ENCODE measurements around the gene SYNGR2.

The SYNGR2 gene

GRCh38 chr17:78168242-78168902 is at the start of gene SYNGR2:
TSS of gene SYNGR2 (plus strand) at chr17:78168581. CDS start at chr17:78168617, 36 bp downstream.
- peak; percentile 25 for DNase-seq (ENCODE audit: low read depth)

DNA sequence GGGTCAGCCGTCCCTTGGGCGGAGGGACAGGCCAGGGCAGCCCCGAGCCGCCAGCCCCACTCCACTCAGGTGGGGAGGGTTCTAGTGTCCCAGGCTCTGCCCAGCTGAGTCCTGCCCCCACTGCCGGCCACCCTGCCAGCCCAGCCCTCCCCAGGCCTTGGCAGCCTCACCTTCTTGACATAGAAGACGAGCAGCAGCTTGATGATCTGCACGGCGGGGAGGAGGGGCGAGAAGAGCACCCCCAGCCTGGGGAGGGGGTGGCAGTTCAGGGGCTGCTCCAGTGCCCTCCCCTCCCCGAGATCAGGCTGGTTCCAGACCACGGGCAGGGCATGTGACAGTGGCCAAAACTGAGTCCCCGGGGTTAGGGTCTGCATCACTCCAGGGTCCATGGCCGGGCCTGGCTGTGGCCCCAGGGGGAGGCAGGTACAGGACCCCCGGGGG is 49.6 kb upstream of the SYNGR2 start:
- DNase-seq (ENCODE audit: low read depth), result no peak

- DNase-seq (ENCODE audit: low read depth), result no peak
Measured at GRCh38 chr17:78120537-78120936, 47.8 kb upstream of the SYNGR2 start.

GRCh38 chr17:78120971-78121800 is 47.2 kb upstream of the SYNGR2 start:
- no peak for DNase-seq (ENCODE audit: low read depth)

DNA sequence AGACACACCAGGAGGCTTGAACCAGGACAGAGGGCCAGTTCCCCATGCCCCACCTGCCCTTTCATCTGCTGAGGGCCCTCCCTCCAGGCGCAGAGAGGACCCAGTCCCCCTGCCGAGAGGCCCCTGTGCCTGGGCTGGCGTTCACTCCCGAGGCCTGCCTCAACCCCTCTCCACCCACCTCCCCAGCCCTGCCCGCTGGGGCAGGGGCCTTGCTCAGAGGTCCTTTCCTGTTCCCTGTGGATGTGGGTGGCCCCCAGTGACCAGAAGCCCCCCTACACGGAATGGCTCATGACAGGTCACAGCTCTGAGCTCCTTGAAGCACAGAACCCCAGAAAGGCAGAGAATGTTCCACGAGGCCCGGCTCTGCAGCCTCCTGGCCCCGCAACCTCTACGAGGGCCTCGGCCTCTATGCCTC is 46.6 kb upstream of the SYNGR2 start:
- no peak for DNase-seq (ENCODE audit: low read depth)

DNA sequence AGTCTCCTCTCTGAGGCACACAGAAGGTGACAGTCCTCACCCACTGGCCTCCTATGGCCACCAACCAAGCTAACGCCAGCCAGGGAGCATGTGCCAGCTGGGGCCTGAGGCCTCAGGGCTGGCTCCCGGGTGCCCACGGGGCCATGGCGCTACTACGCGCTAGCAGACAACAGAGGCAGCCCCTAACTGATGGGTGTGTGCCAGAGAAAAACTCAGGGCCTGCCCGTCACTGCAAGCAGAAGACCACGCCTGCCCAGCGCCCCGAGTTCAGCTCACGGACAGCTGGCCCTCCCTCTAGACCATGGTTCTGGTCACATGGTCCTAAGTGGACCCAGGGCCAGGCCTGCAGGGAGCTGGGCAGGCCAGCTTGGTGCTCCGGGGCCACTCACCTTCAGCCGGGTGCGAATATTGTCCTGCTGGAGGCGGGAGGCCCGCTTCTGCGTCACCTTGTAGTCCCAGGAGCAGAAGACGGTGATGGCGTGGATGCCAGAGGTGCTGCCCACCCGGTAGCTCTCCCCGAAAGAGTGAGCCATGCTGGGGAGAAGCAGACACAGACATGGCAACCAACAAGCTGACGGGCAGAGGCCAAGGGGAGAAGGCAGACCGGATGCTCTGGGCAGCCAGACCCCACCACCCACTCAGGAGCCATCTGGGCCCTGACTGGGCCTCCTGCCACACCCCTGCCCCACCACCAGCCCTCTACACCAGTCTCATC is 46.0 kb upstream of the SYNGR2 start:
- DNase-seq (ENCODE audit: low read depth), result no peak

DNA sequence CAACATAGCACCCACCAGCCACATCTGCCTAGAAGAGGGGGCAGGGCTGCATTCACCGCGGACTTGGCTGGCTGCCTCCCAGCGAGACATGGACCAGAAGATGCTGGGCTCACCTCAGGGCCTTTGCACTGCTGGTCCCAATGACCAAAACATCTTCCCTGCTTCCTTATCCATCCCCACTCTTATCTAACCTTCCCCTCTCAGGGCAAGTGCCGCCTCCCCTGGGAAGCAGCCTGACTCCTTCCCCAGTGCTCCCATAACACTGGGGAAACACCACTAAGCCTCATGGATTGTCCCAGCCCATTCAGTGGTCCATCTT is 45.5 kb upstream of the SYNGR2 start:
- DNase-seq (ENCODE audit: low read depth), result no peak

- no peak for DNase-seq (ENCODE audit: low read depth)
Measured at GRCh38 chr17:78123258-78123929, 45.0 kb upstream of the SYNGR2 start.

DNA sequence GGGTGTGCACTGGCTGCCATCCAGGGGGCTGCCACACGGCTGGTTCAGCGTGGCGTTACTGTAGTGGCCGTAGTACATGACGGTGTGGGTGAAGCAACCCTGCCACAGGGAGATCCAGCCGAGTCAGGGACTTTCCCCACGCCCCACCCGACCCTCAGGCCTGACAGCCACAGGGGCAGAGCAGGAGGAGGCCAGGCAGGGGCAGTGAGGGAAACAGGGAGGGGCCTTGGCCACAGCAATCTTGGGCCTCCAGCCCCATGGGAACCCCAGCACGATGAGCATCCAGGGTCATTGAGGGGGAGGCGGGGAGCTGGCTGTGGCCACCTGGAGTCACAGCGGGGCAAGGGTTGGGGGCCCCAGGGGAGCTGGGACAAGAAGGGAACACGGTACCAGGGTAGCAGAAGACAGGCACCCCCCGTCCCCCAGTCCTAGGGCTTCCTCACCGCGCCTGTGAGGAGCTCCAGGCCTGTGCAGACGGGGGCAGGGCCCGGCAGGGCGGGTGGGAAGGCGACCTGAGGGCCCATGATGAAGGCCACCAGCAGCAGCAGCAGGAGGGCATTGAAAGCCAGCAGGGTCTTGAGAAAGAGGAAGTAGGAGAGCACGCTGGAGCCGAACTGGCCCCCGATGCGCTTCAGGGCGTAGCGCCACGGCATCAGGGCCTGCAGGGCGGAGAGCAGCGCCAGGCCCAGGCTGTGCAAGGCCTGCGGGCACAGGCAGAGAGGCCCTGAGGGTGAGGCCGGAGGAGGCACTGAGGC is 44.1 kb upstream of the SYNGR2 start:
- no peak for DNase-seq (ENCODE audit: low read depth)

- no peak for DNase-seq (ENCODE audit: low read depth)
Measured at GRCh38 chr17:78124836-78125137, 43.6 kb upstream of the SYNGR2 start.

DNA sequence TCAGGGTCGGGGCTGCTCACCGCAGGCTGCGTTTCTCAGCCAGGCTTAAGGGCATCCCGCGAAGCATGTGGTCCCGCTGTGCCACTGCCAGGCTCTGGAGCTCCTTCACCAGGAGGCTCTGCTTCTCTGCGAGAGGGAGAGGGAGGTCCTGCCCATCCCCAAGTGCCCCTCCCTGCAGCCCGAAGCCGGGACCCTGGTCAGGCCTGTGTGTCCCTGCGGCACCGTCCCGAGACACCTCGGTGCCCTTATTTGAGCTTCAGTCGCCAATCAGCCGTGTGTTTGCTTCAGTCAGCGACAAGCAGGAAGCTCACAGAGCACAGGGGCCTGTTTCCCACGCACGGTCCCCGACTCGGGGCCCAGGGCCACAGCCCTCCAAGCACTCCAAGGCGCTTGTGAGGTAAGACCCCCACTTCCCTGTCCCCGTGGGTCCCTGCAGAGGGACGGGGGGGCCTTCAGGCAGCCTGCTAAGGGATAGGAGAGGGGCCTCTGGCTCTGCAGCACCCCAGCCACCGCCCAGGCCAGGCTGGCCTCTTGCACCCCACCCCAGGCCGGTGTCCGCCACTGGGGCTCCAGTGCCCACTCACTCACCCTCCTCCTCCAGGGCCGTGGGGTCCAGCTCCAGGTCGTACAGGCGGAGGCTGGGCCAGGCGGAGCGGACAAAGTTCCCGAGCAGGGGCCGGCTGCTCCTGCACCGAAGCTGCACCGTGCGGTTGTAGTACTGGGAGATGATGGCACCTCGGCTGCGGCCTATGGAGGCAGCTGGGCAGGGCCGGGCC is 43.1 kb upstream of the SYNGR2 start:
- DNase-seq (ENCODE audit: low read depth), result no peak

DNA sequence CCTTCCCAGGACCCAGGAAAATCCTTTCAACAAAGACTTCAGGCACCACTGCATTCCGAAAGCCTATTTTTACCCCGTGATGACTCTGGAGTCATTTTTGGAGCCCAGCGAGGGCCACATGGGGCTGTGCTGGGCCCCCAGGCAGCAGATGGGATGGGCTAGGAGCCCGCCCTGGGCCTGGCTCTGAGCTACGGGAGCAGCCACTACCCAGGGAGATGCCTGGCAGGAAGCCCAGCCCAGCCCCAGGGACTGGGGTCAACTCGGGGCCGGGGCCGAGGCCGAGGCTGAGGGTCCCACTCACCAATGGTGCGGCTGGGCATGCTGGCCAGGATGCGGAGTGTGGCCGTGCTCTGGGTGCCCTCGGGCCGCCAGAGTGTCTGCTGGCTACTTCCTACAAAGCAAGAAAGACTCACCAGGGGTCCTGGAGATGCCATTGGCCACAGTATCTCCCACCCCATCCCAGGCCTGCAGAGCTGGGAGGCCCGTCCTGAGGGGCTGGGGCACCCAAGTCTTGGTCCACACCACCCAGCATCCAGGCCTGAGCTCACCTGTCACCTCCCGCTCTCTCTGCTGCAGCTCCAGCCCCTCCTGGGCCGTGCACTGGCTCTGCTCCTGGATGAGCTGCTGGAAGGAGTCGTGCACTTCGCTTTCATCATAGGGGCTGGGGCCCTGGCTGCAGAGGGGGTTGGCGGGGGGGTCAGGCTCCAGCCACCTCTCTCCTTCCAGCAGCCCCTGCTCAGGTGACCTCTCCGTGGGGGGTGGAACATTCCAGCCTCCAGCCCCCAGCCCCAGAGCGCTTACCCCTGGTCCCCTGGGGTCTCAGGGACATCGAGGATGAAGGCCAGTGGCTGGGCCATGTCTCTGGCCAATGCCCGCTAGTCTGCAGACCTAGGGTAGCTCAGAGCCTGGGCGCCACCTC is 42.1 kb upstream of the SYNGR2 start:
- no peak for DNase-seq (ENCODE audit: low read depth)

DNA sequence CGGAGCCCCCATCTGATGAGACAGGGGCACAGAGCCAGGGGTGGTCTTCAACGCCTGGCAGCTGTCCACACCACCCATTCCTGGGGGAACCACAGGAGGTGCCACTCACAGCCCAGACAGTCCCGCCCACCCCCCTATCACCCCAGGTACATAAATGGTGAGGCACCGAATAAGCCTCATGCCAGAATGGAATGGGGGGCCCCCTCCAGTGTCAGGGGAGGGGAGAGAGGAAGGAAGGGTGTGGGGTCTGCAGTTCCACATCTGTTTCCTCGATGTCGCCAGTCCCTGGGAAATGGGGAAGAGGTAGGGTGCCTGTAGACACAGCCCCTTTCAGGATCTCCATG is 41.5 kb upstream of the SYNGR2 start:
- DNase-seq (ENCODE audit: low read depth), result no peak

GRCh38 chr17:78127239-78127887 is 41.0 kb upstream of the SYNGR2 start:
- DNase-seq (ENCODE audit: low read depth), result no peak

DNA sequence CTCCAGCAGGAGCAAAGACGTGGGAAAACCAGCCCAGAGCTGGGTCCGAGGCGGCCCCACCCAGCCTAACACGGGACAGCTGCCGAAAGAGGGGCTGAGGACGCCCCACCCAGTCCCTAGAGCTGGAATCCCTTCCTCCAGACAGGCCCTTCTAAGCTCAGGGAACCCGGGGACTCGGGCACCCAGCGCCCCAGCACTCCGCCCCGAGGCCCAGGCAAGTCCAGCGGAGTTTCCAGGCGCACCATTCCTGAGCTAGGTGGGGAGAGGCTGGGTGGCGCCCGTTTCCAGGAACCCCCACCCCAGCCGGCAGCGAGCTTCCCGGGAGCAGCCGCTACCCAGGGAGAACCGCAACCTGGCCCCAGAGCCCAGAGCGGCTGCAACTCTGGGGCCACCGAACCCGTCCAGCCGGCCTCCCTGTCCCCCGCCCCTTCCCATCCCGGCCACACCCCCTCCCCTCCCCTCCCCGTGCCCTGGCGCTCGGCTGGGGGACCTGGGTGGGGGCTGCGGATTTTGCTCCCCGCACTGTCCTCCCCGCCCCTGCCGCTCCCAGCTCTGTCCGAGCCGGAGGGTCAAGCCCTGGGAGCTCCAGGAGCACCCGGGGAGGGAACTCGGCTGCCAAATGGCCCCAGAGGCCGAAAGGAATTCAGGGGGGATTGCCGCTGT is 40.4 kb upstream of the SYNGR2 start:
- DNase-seq (ENCODE audit: low read depth), result no peak

DNA sequence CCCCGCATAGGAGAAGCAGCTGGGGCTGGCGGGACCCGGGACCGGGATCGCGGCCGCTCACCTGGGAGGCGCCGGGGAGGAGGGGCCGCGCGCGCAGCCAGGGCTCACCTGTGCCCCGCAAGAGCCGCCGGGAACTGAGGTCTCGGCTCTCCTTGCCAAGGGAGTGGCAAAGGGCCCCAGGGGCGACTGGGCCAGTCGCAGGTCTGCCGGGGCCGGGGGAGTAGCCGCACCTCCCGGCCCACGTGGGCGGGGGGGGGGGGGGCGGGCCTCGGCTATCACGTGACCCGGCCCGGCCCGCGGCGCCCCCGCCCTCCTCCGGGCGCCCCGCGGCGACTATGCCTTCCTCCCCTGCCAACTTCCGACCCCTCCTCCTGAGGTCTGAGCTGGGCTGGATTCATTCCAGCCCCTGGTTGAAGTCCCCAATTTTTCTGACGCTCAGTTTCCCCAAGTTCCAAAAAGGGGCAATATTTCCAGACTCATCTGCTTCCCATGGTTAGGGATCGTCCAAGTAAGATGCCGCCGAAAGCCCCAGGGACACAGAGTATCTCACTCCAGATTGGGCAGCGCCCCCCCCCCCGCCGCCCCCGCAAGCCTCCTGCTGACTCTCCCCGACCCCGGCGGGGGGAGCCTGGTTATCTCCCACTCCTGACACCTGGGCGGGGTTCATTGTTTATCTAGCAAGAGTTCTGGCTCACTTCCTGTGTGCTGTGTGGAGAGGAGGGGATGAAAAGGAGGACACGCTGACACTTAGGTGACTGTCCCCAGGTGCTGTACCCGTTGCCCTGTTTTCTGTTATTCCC is 39.6 kb upstream of the SYNGR2 start, which contains the start of gene TMC6:
TSS of gene TMC6 (minus strand) at position 205 of the 800 bp plus-strand sequence. CDS start 1,923 bp downstream, outside the sequence.
- no peak for DNase-seq (ENCODE audit: low read depth)

DNA sequence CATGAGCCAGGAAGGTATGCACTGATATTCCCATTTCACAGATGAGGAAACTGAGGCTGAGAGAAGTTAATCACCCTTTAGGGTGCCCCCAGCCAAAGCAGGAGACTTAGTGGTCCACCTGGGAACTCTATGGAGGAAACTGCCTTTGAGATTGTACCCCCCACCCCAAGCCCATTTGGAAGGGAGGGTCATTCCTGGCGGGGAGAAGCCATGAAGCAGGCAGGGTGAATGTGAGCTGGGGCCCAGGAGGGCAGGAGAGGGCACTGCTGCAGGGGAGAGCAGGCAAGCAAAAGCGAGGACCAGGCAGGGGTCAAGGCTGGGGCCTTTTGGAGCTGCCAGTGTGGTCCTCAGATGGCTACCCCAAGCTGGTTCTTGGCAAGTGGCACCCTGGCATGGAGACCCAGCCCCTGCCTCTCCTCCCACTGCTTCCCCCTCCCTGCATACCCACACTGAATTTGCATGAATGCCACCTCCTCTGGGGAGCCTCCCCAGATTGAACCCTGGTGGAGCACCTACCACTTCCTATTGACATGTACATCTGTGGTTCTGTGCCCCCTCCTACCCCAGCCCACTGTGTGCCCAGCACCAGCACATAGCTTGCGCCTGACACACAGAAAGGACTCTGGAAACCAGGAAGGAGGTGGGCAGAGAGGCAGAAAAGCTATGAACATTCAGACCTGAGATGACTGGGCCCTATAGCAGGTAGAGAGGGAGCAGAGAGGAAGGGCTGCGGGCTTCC is 38.9 kb upstream of the SYNGR2 start:
- no peak for DNase-seq (ENCODE audit: low read depth)
